HG02759 (cell line): Measurements from ENCODE around the gene METAP1D.

Source experiments
- ATAC-seq: cut with Tn5 transposase; IDR thresholded peaks from one replicate; pipeline ENCODE4 v1.9.1; 2021; ENCODE audit warnings: mild to moderate bottlenecking, moderate library complexity; ENCODE audit not compliant: unreplicated experiment

The METAP1D gene

GRCh38 chr2:172090044-172090961, 90.5 kb downstream of the METAP1D start:
- no peak for ATAC-seq

GRCh38 chr2:172091000-172091641, 91.4 kb downstream of the METAP1D start:
- ATAC-seq: no peak

GRCh38 chr2:172091761-172092566, 92.2 kb downstream of the METAP1D start:
- no peak for ATAC-seq

GRCh38 chr2:172092716-172093415, 93.1 kb downstream of the METAP1D start:
- ATAC-seq: no peak

- ATAC-seq: no peak
Observed at GRCh38 chr2:172093416-172094293, 93.9 kb downstream of the METAP1D start.

GRCh38 chr2:172094294-172095145, 94.8 kb downstream of the METAP1D start:
- no peak for ATAC-seq

- ATAC-seq: peak; percentile 41
Observed at GRCh38 chr2:172095146-172095904, 95.6 kb downstream of the METAP1D start.

- no peak for ATAC-seq
Observed at GRCh38 chr2:172095905-172096625, 96.3 kb downstream of the METAP1D start.

- no peak for ATAC-seq
Observed at GRCh38 chr2:172096626-172097547, 97.1 kb downstream of the METAP1D start.

- ATAC-seq: no peak
Observed at GRCh38 chr2:172097557-172098131, 97.9 kb downstream of the METAP1D start.

- no peak for ATAC-seq
Observed at GRCh38 chr2:172098287-172098649, 98.5 kb downstream of the METAP1D start.

- no peak for ATAC-seq
Observed at GRCh38 chr2:172098650-172099471, 99.1 kb downstream of the METAP1D start.

GRCh38 chr2:172099472-172100079, 99.8 kb downstream of the METAP1D start:
- ATAC-seq: no peak

- no peak for ATAC-seq
Observed at GRCh38 chr2:172100080-172100934, 100.6 kb downstream of the METAP1D start.
